NCI-H774 (cell line): ENCODE results near the gene ACOT7.

Source experiments
- DNase-seq: peaks from one replicate; lab custom pipeline; 2025; lab: John Stamatoyannopoulos, UW

Gene ACOT7

DNA sequence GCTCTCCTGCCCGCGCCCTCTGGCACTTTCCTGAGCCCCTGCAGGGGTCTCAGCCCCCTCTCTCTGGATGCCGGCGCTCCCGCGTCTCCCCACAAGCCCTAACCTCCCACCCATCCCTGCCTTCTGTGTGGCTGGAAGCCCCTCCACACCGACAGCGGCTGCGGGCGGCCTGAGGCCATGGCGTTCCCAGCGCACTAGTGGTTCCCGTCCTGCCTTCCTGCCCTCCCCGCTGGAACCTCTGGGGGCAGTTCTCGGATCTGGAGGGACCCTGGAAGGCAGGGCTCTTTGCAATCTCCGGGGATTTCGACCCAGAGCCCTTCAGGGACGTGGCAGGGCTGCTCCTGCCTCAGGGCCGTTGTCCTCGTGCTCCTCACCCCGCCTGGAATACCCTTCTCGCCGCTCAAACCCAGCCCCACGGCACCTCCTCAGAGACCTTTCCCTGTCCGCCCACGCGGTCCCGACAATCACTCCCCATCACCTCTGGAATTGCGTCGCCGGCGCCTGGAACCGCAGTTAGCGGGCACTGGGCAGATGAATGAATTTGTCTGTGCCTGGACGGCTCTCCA is 30.5 kb upstream of the ACOT7 start:
- no peak for DNase-seq

DNA sequence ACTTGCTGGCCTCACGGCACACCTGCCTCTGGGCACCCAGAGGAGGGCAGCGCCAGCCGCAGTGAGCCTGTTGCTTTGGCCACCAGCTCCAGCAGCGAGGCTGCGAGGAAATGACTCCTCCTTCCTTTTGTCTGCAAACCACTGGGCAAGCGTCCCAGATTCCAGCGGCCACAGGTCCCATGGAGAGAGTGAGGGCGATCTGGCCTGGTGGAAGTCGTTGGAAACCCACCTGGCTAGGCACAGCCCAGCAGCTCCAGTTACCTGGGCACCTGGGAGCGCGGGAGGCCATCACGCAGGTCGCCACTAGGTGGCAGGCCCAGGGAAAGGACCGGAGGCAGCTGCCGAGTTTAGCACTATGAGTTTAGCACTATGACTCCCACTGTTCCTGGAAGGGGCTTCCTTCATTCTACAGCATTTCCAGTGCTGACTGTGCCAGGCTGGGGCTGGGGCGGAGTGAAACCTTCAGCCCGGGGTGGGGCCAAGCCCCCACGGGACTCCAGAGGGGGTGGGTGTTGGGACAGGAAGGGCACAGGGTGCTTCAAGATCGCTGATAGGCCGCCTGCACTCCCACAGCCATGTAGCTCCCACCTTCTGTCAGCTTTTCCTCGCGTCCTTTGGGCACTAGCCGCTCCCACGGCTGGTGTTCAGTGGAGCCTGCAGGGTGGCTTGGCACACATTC is 29.9 kb upstream of the ACOT7 start:
- DNase-seq: no peak

DNA sequence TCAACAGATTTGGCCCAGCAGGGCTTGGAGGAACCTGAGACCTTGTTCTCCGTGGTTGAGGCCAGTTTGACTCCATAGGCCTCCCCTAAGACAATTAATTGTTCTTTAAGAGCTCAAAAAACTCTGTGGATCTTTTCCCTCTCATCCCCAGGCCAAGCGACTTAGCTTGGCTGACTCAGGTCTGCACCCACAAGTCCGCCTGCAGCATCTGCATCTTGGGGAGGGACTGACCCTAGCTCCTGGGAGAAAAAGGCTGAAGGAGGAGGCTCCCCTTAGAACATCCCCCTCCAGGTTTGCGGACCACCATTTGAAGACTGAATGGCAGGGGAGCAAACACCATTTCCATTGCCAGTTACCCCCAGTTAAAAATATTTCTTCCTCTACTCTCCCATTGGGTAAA is 27.7 kb upstream of the ACOT7 start:
- DNase-seq: no peak

DNA sequence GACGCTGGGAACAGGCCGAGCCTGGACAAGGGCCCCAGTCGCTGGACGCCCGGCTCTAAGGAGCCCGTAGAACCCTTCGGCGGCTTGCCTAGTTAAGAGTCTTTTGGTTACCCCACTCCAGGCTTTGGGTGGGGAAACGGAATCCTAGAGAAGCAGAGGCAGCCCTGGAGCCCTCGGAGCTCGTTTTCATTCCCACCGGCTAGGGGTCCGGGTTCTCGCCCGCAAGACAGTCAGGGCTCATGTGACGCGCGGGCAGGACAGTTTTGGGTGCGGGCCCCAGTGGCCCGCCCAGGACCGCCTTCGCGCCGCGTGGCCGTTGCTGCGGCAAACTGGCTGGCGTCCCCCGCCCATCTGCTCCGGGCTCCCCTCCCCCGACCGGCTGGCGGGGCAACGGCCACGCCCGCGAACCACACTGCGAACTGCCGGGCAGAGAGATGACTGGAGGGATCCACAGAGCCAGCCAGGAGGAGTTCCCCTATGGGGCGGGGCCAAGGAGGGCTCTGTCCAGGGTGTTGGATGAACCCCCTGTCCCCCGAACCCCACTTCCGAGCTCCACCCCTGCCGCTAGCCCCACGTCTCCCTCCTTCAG is 27.0 kb upstream of the ACOT7 start:
- DNase-seq: no peak

DNA sequence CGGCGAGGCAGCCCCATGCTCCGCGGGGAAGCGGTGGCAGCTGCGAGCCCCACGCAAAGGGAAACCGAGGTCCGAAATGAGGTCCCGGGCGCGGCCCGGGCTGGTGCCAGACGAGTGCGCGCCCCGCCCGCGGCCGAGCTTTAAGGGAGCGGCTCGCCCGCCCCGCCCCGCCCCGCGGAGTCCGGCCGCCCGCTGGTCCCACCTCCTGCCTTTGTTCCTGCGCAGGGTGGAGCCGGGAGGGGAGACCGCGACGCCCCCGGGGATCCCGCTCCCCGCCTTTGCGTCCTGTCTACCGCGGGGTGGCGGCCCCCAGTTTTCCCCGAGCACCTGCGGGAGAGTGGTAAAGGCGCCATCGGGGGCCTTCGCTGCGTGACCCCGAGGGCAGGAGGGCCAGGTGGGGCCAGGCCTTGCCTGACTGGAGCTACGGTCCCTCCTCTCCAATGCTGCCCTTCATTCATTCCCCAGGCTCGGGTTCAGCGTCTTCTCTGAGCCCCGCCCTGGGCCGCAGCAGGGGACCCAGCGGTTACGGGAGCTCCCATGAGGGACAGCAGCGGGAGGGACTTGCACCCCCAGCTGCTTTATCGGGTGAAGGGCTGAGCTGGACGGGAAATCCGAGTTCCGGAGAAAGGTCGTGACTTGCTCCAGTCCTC is 26.4 kb upstream of the ACOT7 start, which contains the start of gene HES2:
Gene HES2 (minus strand): TSS at position 116 of the 650 bp plus-strand sequence. CDS start 99 bp downstream, at position 17.
- DNase-seq: no peak

DNA sequence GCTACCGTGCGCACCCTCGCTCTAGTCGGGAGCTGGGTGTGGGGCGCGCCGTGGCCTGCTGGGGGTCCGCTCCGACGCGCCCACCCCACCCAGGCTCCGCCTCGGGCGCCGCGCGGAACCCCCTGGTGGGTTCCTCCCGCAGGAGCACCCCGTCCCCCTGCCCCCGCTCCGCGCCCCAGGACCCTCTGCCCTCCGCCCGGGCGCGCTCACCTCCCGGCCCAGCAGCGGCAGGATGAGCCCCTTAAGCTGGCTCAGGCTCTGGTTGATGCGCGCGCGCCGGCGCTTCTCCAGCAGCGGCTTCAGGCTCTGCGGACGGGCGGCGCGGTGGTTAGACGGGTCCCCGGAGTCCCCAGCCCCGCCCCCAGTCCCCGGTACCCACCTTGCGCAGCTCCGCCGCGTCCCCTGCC is 25.8 kb upstream of the ACOT7 start:
- no peak for DNase-seq

DNA sequence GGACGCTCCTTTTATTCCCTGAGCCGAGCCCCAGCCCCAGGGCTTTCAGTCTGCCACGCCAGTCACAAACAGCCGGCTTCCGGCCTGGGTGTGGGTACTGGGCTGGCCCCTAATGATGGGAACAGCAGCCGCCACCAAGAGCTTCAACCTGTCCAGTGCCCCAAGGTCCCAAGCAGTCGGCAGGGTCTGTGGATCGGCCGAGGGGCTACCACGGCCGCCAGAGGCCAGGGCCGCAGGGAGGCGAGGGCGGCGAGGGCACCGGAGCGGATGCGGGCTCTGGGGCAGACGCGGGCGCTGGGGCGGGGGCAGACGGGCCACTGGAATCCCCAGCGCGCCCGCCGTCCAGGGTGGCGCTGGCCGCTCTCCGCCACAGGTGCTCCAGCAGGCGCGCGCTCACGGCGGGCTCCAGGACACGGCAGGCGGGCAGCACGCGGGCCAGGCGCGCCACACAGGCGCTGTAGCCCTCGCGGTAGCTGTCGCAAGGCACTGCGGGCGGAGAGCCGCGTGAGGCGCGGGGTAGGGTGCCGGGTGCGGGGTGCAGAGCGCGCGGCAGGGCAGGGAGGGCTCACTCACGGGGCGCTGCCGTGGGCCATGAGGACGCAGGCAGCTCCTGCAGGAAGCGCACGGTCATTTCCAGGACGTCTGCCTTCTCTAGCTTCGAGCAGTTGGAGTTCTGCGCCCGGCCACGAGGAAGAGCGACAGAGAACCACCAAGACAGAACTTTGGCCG is 25.3 kb upstream of the ACOT7 start:
- DNase-seq: no peak

DNA sequence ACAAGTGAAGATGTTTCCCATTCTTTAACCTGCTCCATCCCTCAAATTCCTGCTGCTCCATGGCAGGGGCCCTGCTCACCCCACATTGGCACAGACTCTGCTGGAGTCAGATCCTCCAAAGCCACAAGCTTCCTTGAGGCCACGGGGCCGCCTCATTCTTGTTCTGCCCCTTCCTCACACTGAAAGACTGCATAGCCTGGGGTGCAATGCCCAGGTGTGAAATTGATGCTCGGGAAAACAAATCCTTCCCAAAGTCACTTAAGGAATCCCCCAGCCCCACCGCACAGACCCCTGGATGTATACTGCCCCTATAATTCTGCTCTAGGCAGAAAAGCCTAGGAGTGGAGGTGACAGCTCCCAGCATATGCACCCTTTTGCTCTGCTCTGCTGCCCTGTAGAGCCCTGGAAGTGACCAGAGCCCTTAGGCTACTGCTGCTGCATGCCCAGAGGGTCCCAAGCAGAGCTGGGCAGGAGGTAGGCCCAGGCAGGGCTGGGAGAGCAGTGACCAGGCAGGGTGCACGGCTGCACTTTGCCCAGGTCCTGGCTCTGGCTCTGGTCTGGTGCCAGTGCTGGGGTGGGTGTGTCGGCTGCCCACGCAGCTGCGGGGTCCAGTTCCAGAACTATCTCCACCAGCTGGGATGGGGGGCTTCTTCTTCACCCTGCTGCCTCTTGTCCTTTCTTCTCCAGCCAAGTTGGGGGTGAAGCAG is 24.5 kb upstream of the ACOT7 start:
- DNase-seq: no peak

DNA sequence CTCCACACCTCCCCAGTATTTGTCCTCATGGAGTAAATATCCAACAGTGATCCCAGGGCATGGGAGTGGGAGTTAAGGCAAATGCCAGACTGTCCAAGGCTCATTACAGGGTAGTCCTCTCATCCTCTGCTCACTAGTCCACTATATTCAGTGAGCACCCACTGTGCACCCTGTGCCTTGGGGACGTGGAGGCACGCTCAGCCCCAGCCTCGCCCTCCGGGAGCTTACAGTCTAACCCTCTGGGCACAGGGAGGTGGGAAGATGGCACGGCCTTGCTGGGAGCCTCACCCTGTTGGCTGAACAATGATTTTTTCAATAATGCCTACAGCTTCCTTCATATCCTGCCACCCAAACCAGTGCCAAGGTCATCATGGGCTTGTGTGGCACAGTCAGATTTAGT is 23.3 kb upstream of the ACOT7 start:
- DNase-seq: no peak

DNA sequence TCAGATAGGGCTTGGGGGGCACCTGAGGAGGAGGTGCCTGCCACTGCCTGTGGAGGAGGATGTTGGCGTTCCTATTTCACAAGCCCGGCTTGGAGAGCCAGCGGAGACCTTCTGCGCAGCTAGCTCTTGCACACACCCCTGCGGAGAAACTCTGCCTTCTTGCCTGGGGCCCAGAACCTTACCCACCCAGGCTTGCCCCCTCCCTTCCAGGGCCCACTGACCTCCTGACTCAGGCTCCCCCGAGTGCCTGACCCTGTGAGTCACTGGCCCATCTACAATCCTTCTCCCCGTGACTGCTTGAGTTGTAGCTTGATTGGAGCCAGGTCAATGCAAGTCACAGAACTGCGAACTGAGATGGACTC is 22.7 kb upstream of the ACOT7 start:
- DNase-seq: no peak

DNA sequence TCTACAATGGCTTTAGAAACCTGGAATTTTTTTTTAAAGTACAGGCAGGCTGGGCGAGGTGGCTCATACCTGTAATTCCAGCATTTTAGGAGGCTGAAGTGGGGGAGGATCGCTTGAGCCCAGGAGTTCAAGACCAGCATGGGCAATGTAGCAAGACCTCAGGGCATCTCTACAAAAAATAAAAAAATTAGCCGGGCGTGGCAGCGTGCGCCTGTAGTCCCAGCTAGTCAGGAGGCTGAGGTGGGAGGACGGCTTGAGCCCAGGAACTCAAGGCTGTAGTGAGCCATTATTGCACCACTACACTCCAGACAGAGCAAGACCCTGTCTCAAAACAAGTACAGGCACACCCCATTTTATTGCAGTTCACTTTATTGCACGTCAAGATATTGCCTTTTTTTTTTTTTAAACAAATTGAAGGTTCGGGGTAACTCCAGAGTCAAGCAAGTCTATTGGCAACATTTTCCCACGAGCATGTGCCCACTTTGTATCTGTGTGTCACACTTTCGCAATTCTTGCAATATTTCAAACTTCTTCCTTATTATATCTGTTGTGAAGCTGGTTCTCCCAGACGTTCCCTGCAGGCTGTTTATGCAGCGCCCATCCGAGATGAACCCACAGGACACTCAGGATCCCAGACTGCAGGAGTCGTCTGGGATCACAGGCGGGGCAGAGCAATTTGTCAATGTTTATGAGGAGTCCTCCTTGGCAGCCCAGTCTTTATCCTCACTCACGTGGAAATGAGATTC is 21.5 kb upstream of the ACOT7 start:
- no peak for DNase-seq

DNA sequence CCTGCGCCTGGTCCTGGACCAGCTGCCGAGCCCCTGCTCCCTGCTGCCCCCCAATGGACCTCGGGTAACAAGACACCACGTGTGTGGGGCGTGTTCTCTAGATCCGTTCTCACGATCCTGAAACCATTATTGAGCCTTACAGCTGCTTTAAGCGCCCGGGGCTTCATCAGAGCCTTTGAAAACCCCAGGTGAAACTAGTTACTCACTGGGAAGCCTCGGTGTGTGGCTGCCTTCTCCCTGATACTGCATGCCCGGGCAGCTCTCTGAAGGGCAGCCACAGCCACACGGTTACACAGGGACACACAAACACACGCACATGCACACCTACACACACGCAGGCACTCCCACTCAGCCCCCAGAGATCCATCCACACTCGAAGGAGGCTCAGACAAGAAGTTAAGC is 20.9 kb upstream of the ACOT7 start:
- DNase-seq: no peak

DNA sequence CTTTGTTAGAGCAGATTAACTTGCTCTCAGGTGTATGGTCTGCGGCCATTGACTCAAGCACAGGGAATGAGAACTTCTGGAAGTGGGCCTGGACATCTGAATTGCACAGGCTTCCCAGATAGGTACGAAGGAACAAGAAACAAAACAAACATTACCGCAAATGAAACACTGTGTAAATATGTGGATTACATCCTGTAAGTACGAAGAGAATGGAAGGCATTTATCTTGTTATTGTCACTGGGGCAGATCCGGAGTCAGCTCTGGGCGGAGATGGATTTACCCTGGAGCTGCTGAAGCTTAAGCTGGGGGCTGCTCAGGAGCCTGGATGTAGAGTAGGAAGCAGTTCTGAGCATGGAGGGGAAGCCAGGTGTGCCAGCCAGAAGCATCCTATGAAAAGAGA is 19.3 kb upstream of the ACOT7 start:
- no peak for DNase-seq

DNA sequence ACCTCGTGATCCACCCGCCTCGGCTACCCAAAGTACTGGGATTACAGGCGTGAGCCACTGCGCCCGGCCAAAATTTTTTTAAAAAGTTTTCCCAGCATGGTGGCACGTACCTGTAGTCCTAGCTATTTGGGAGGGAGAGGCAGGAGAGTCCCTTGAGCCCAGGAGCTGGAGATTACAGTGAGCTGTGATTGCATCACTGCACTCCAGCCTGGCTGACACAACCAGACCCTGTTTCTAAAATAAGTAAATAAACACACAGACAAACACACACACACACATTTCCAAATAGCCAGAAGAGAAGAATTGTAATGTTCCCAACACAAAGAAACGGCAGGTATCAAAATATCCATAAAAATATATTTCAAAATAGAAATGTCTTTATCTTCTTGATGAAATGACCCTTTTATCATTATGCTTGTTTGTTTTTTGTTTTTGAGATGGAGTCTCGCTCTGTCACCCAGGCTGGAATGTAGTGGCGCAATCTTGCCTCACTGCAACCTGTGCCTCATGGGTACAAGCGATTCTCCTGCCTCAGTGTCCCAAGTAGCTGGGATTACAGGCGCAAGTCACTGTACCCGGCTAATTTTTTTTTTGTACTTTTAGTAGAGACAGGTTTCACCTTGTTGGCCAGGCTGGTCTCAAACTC is 16.8 kb upstream of the ACOT7 start:
- no peak for DNase-seq

DNA sequence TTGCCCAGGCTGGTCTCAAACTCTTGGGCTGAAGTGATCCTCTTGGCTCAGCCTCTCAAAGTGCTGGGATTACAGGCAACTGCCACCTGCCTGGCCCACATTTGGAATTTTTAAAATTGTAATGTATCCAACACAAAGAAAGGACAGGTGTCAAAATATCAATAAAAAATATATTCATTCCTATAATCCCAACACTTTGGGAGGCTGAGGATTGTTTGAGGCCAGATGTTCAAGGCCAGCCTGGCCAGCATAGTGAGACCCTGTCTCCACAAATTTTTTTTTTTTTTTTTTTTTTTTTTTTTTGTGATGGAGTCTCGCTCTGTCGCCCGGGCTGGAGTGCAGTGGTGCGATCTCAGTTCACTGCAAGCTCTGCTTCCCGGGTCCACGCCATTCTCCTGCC is 16.2 kb upstream of the ACOT7 start:
- no peak for DNase-seq

DNA sequence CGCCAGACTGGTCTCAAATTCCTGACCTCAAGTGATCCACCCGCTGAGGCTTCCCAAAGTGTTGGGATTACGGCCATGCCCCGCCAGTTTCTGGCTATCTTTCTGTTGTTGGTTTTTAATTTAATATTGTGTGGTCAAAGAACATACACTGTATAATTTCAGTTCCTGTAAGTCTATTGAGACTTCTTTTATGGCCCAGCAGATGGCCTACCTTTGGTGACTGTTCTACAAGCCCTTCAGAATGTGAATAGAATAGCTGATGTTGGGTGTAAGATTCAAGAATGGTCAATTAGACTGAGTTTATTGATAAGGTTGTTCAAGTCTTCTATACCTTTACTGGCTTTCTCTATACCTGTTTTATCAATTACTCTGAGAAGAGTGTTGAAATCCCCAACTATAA is 15.5 kb upstream of the ACOT7 start:
- no peak for DNase-seq

DNA sequence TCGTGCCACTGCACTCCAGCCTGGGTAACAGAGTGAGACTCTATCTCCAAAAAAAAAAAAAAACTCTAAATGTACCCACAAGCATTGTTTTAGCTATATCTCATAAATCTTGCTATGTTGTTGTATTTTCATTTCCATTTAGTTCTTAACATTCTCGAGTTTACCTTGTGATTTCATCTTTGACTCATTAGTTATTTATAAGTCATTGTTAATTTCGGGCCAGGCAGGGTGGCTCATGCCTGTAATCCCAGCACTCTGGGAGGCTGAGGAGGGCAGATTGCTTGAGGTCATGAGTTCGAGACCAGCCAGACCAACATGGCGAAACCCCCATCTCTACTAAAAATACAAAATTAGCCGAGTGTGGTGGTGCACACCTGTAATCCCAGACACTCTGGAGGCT is 14.5 kb upstream of the ACOT7 start:
- no peak for DNase-seq

DNA sequence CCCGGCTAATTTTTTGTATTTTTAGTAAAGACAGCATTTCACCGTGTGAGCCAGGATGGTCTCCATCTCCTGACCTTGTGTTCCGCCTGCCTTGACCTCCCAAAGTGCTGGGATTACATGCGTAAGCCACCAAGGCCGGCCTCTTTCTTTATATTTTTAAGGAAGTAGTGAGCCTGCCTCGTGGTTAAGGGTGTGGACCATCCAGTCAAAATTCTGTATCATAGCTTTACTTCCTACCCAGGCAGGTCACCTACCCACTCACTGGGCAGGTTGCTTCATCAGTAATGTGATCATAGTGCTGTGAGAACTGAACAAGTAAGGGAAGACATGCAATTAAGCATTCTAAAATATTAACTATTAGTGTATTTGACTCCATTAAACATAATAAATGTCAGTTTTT is 8.1 kb upstream of the ACOT7 start:
- DNase-seq: no peak

DNA sequence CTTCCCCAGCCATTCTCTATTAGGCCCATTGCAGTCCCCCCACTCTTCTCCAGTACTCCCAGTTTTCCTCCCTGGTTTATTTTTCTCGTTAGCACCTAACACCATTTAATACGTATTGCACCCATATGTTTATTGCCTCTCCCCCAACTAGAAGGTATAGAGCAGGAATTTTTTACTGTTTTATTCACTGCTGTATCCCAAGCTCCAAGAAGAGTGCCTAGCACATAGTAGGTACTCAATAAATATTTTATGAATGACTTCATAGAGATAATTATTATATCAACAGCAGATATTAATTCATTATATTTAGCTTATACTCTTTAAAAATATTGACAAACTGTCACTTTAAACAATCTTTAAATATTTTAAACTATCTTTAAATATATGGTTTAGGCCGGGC is 5.7 kb upstream of the ACOT7 start:
- DNase-seq: no peak

DNA sequence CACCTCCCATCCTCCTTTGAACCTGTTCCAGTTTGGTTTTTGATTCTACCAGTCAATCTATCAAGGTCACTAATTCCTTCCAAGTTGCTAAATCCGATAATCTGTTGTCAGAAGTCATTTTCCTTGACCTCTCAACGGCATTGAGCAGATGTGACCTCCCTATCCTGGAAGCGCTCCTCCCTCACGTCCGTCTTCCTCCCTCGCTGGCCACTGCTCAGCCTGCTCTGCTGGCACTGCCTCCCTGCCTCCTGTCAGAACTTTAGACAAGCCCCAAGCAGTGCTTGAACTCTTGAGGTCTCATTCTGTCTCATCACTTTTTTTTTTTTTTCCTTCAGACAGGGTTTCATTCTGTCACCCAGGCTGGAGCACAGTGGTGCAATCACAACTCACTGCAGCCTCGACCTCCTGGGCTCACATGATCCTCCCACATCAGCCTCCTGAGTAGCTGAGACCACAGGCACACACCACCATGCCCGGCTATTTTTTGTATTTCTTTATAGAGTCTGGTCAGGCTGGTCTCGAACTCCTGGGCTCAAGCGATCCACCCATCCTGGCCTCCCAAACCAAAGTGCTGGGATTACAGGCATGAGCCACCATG is 4.4 kb upstream of the ACOT7 start:
- DNase-seq: no peak
